Sigmoid colon (tissue), 7 donors: ENCODE measurements around the gene GRK6. TPM values are rescaled to one million over a fixed set of nuclear protein-coding genes. Genes with fewer than 3 reads are reported as not detected.
"Not testable (repeated sequence)": the region's sequence is repeated elsewhere in the genome, so short reads cannot be mapped to it uniquely, and the experiment has no call there.

Source experiments
- DNase-seq: peaks from one replicate; pipeline ENCODE4 v3.0.0-alpha.2; 2019
- H3K27ac ChIP-seq, 4 donors: fragments of 200-600 bp; sonication (generic); one replicate each; pipeline ENCODE4 v1.5.1; 2016 to 2019; ENCODE audit warnings: mild to moderate bottlenecking in 1 of 4
- H3K27me3 ChIP-seq, 3 donors: fragments of 200-600 bp; sonication (generic); one replicate each; pipeline ENCODE4 v1.5.1; 2019; ENCODE audit warnings: mild to moderate bottlenecking in 1 of 3
- H3K36me3 ChIP-seq, 4 donors: fragments of 200-600 bp; sonication (generic); one replicate each; pipeline ENCODE4 v1.5.1; 2016 to 2019
- H3K4me1 ChIP-seq, 4 donors: fragments of 200-600 bp; sonication (generic); one replicate each; pipeline ENCODE4 v1.5.1; 2017 to 2019
- H3K4me3 ChIP-seq, 4 donors: fragments of 200-600 bp; sonication (generic); one replicate each; pipeline ENCODE4 v1.5.1; 2017 to 2019; ENCODE audit warnings: mild to moderate bottlenecking in 2 of 4, moderate library complexity in 1 of 4
- H3K9me3 ChIP-seq, 4 donors: fragments of 200-600 bp in 3 of 4; sonication (generic) in 3 of 4; one replicate each; pipeline versions ENCODE4 v1.5.1 to v1.6.1; 2013 to 2019
- CTCF ChIP-seq, 4 experiments: fragments of 450-650 bp in 3 of 4; fragments of 200-600 bp in 1 of 4; IDR thresholded peaks; one replicate each; pipeline ENCODE4 v1.5.1; 2016 to 2019; ENCODE audit warnings: antibody characterized with exemption in 4 of 4, mild to moderate bottlenecking in 3 of 4, moderate library complexity in 2 of 4
- EP300 ChIP-seq, 4 donors: sonication (generic); formaldehyde crosslinking; IDR thresholded peaks; one replicate each; pipeline ENCODE4 v1.6.1; 2017; ENCODE audit warnings: antibody characterized with exemption in 4 of 4
- POLR2A ChIP-seq, 2 donors: fragments of 450-650 bp; IDR thresholded peaks; one replicate each; pipeline ENCODE4 v1.6.1; 2016; ENCODE audit warnings: antibody characterized with exemption in 2 of 2, mild to moderate bottlenecking in 2 of 2, moderate library complexity in 2 of 2
- POLR2AphosphoS5 ChIP-seq, 4 donors: sonication (generic); formaldehyde crosslinking; IDR thresholded peaks; one replicate each; pipeline ENCODE4 v1.6.1; 2017; ENCODE audit warnings: antibody characterized with exemption in 4 of 4
- WGBS, 2 donors: extraction: QIAGEN DNeasy Blood & Tissue Kit; methylation state at CpG; one replicate each; pipeline ENCODE4 v1.1.7; 2013; 5-methylcytosine and 5-hydroxymethylcytosine counted together
- intact Hi-C: fragments of 100-400 bp; cut with DNase I; formaldehyde crosslinking; loops from one replicate; pipeline ENCODE4 v1.15.1; 2023
- polyA plus RNA-seq, 3 donors: library from polyadenylated mRNA; stranded (reverse); fragments of 200-250 nt; gene quantifications; one replicate each; pipeline ENCODE4 v1.2.3, GENCODE V29; 2013
- total RNA-seq, 4 donors: library from RNA; depleted of rRNA; stranded (reverse); fragments of >200 nt; gene quantifications; one replicate each; pipeline ENCODE4 v1.1.0, GENCODE V29; 2016
- donor health status: healthy with polysubstance abuse.
- donor health status: Bipolar disorder and iron deficiency.
- donor health status: healthy.

The GRK6 gene
- total and polyA plus RNA-seq, 7 donors = 16.5 to 47.9 (median 21.9) TPM

- DNase-seq = no peak
- H3K4me1 ChIP-seq = peaks cover 0 to 6% (median 0%) of the 10 kb centered on the region in 4 donors
- TF ChIP-seq CTCF (IDR thresholded peaks at IDR 0.05) = no peak
- TF ChIP-seq POLR2AphosphoS5 (IDR thresholded peaks at IDR 0.05) = no peak
- TF ChIP-seq POLR2A (IDR thresholded peaks at IDR 0.05) = no peak
- TF ChIP-seq EP300 (IDR thresholded peaks at IDR 0.05) = no peak
- intact Hi-C loops = no loop called here
- no peaks in the 10 kb centered on the region for H3K27me3 ChIP-seq
- H3K9me3 ChIP-seq = no peaks in the 10 kb centered on the region
- H3K36me3 ChIP-seq = no peaks in the 10 kb centered on the region
- H3K27ac ChIP-seq = no peak overlapping the region
- 86 to 93% methylated on average over 3 of the region's 3 CpGs for WGBS, 2 donors
- H3K4me3 ChIP-seq = no peak overlapping the region
Measured at GRCh38 chr5:177419046-177419445, 7.4 kb upstream of the GRK6 start.

- intact Hi-C loops, H3K27ac ChIP-seq, DNase-seq, H3K36me3 ChIP-seq, H3K9me3 ChIP-seq, H3K27me3 ChIP-seq, H3K4me3 ChIP-seq, H3K4me1 ChIP-seq: not testable (repeated sequence)
- WGBS, 2 donors = 29 to 73% methylated on average over 7 of the region's 7 CpGs
Measured at GRCh38 chr5:177420472-177420871, 6.0 kb upstream of the GRK6 start.

DNA sequence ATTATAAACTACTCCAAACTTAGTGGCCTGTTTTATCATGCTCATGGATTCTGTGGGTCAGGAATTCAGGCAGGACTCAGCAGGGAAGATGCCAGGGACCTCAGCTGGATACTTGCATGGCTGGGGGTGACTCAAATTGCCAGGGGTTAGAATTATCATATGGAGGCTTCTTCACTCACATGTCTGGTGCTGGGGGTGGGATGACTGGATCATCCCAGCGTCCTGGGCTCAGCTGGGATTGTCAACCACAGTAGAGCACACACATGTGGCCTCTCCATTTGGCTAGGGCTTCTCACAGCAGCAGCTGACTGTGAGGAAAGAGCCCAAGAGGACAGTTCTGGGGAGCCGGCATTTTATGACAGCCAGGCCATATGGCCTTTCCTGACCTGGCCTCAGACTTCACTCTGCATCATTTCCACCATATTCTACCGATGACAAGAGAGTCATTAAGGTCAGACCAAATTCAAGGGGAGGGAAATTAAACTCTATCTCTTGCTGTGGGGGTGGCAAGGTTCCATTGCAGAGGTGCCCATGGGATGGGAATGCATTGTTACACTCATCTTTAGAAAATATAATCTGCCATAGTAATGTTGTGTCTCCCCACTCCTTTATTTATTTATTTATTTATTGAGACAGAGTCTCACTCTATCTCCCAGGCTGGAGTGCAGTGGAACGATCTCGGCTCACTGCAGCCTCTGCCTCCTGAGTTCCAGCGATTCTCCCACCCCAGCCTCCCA lies 5.2 kb upstream of the GRK6 start:
- TF ChIP-seq POLR2AphosphoS5 (IDR thresholded peaks at IDR 0.05) = no peak
- H3K27me3 ChIP-seq = no peaks in the 10 kb centered on the region
- no peak for DNase-seq
- H3K36me3 ChIP-seq = no peaks in the 10 kb centered on the region
- H3K4me3 ChIP-seq = no peak overlapping the region
- H3K9me3 ChIP-seq = no peaks in the 10 kb centered on the region
- WGBS, 2 donors = 84 to 91% methylated on average over 6 of the region's 6 CpGs
- peaks cover 0 to 14% (median 8%) of the 10 kb centered on the region in 4 donors for H3K4me1 ChIP-seq
- intact Hi-C loops = no loop called here
- H3K27ac ChIP-seq = no peak overlapping the region

- H3K27ac ChIP-seq = no peak overlapping the region
- 90 to 91% methylated on average over 2 of the region's 2 CpGs for WGBS, 2 donors
- no peak for DNase-seq
- intact Hi-C loops = loop anchor here (2.0 kb wide), 1 partner anchor 21 kb away; no protein-coding TSS in a partner anchor
- no peaks in the 10 kb centered on the region for H3K9me3 ChIP-seq
- no peaks in the 10 kb centered on the region for H3K27me3 ChIP-seq
- H3K4me3 ChIP-seq = no peak overlapping the region
- peaks cover 0 to 27% (median 25%) of the 10 kb centered on the region in 4 donors for H3K4me1 ChIP-seq
- TF ChIP-seq CTCF (IDR thresholded peaks at IDR 0.05) (no peak), POLR2A (IDR thresholded peaks at IDR 0.05) (no peak), EP300 (IDR thresholded peaks at IDR 0.05) (no peak), POLR2AphosphoS5 (IDR thresholded peaks at IDR 0.05) (no peak)
- H3K36me3 ChIP-seq = no peaks in the 10 kb centered on the region
Measured at GRCh38 chr5:177423671-177424070, 2.8 kb upstream of the GRK6 start.

DNA sequence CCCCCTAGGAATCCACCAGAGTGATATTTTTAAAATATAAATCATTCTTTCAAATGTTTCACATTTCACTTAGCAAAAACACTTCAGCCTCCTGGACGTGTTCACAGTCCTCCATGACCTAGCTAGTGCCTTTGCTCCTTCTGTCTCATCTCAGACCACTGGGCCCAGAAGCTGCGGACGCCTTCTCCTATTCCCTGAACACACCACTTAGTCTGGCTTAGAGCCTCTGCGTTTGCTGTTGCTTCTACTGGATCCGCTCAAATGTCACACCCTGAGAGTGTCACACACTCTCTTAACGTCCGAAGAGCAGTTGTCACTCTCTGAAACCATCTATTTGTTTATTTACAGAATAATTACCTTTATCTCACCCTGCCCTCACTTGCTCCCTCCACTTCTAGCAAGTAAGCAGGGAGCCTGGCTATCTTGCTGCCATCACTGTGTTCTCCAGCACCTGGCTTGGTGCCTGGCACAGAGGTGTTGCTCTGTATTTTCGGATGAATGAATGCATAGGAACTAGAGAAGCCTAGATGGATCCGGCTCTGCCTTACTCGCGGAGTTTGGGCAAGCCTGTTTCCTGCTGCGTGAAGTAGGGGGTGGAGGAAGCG lies 1.2 kb upstream of the GRK6 start:
- Histone ChIP-seq H3K36me3 (peaks cover 0 to under 1% (median 0%) of the 10 kb centered on the region in 4 donors), H3K9me3 (no peaks in the 10 kb centered on the region), H3K27me3 (no peaks in the 10 kb centered on the region), H3K4me1 (peaks cover 0 to 37% (median 32%) of the 10 kb centered on the region in 4 donors), H3K4me3 (peak overlapping the region; percentile 40 to 53 (median 52)), H3K27ac (peak overlapping the region; percentile 89 to 95 (median 92))
- 28 to 42% methylated on average over 13 of the region's 13 CpGs for WGBS, 2 donors
- intact Hi-C loops = loop anchor here (2.0 kb wide), 1 partner anchor 22 kb away; no protein-coding TSS in a partner anchor
- no peak for DNase-seq
- TF ChIP-seq EP300 (IDR thresholded peaks at IDR 0.05) = no peak
- no peak for TF ChIP-seq POLR2A (IDR thresholded peaks at IDR 0.05)
- no peak for TF ChIP-seq CTCF (IDR thresholded peaks at IDR 0.05)
- no peak for TF ChIP-seq POLR2AphosphoS5 (IDR thresholded peaks at IDR 0.05)
